BJ (cell line): ENCODE results near the gene GPX2. TPM values are rescaled to one million over a fixed set of nuclear protein-coding genes. Genes with fewer than 3 reads are reported as not detected.

Experiments used
- CTCF ChIA-PET: fragments of 350-600 bp; formaldehyde crosslinking; extraction: SDS; loops from one replicate; lab custom pipeline; 2021; ENCODE audit warnings: antibody characterized with exemption, inconsistent platforms; lab: Yijun Ruan, JAX
- POLR2A ChIA-PET: fragments of 300-600 bp; sonication (Branson Sonifier 250); formaldehyde crosslinking; extraction: SDS; loops from one replicate; lab custom pipeline; 2021; ENCODE audit warnings: antibody characterized with exemption; lab: Charles Lee
- DNase-seq: peaks from one replicate; pipeline ENCODE4 v3.0.0-alpha.2; 2011; ENCODE audit warnings: low read depth
- H3K27me3 ChIP-seq: 2 replicates; pipeline ENCODE4 v1.6.0; 2011; ENCODE audit warnings: low read length; ENCODE audit not compliant: control insufficient read depth, insufficient read depth
- H3K36me3 ChIP-seq: 2 replicates; pipeline ENCODE4 v1.5.1; 2011; ENCODE audit warnings: low read length; ENCODE audit not compliant: control insufficient read depth, insufficient read depth
- H3K4me3 ChIP-seq: 2 replicates; pipeline ENCODE4 v1.5.1; 2011; ENCODE audit warnings: low read depth, mild to moderate bottlenecking, control low read depth, low read length
- polyA minus RNA-seq: library from RNA; depleted of rRNA, polyadenylated mRNA; stranded (reverse); fragments of >200 nt; gene quantifications from 2 replicates; pipeline ENCODE4 v1.2.3, GENCODE V29; 2011; rRNA and poly(A)+ RNA removed
- polyA plus RNA-seq: library from polyadenylated mRNA; depleted of rRNA; stranded (reverse); fragments of >200 nt; gene quantifications from 2 replicates; pipeline ENCODE4 v1.2.3, GENCODE V29; 2011; rRNA removed
- TF ChIP-seq, protein P1 (sequence below): IDR thresholded peaks from 2 replicates; pipeline ENCODE4 v1.5.1; 2011; ENCODE audit warnings: low read depth, mild to moderate bottlenecking, control low read depth, inconsistent platforms, low read length, moderate library complexity; ENCODE audit not compliant: insufficient read depth

Gene GPX2
- 0.15 TPM in 1 of 2 replicates, not detected in the other for polyA plus RNA-seq
- polyA minus RNA-seq = 0.21 TPM in 1 of 2 replicates, not detected in the other

DNA sequence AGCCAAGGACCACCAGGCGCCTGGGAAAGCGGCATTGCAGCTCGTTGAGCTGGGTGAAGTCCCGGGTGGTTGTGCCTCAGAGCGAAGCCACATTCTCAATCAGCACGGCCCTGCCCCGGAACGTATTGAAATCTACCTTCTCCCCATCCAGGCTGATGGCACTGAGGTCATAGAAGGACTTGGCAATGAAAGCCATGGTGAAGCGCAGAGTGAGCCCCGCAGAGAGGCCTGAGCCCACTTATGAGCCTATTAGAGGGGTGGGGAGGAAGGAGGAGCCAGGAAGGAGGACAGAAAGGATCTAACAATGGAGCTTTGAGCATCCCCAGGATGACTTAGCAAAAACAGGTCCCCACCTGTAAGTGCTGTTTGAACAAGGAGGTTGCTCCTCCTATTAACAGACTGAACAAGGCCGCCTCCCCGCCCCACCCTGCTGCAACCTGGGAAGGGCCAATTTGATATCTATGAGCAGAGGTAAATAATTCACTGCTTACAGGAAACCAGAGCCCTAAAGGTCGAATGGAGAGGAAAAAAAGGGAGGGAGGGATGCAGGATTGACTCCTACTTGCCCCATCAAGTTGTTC lies at the start of gene GPX2:
TSS of gene GPX2 (minus strand) at position 215 of the 581 bp plus-strand sequence. CDS start at position 196, 19 bp downstream.
- POLR2A ChIA-PET = no interaction called here
- TF ChIP-seq, protein P1, sequence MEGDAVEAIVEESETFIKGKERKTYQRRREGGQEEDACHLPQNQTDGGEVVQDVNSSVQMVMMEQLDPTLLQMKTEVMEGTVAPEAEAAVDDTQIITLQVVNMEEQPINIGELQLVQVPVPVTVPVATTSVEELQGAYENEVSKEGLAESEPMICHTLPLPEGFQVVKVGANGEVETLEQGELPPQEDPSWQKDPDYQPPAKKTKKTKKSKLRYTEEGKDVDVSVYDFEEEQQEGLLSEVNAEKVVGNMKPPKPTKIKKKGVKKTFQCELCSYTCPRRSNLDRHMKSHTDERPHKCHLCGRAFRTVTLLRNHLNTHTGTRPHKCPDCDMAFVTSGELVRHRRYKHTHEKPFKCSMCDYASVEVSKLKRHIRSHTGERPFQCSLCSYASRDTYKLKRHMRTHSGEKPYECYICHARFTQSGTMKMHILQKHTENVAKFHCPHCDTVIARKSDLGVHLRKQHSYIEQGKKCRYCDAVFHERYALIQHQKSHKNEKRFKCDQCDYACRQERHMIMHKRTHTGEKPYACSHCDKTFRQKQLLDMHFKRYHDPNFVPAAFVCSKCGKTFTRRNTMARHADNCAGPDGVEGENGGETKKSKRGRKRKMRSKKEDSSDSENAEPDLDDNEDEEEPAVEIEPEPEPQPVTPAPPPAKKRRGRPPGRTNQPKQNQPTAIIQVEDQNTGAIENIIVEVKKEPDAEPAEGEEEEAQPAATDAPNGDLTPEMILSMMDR = no peak
- no peaks in the 10 kb centered on the region for H3K27me3 ChIP-seq
- H3K36me3 ChIP-seq = peaks cover 6% of the 10 kb centered on the region
- DNase-seq = no peak
- CTCF ChIA-PET = interaction anchor here (0.6 to 0.8 kb wide), 2 partner anchors 42 to 1562 kb away, joined by 3 to 5 read pairs; no protein-coding TSS in a partner anchor
- no peak within 1 kb of the TSS for H3K4me3 ChIP-seq

DNA sequence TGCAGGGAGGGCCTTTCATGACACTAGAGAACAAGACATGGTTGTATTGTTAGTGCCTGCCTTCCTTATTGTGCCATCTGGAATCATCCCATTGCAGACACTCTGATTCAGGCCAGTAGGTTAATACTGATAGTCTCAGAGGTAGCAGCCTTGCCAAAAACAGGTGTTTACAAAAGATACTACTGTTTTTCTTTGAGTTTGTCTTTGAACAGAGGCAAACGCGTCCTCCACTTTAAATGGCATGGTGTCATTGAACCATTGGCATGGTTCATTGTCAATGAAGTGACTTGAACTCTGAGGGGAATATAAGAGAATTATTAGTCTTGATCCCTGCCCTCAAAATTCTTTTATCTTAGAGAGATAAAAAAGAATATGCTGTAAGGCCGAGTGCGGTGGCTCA lies 48.4 kb upstream of the GPX2 start:
- Histone ChIP-seq H3K27me3 (no peaks in the 10 kb centered on the region), H3K36me3 (peaks cover 2% of the 10 kb centered on the region; the same call in 1 of the 2 replicates), H3K4me3 (no peak overlapping the region)
- DNase-seq = no peak
- TF ChIP-seq, protein P1 = no peak
- CTCF ChIA-PET = interaction anchor here (0.6 to 5.0 kb wide), 3 partner anchors 29 to 102 kb away, joined by 3 to 60 read pairs (median 4); no protein-coding TSS in a partner anchor
- POLR2A ChIA-PET = no interaction called here

DNA sequence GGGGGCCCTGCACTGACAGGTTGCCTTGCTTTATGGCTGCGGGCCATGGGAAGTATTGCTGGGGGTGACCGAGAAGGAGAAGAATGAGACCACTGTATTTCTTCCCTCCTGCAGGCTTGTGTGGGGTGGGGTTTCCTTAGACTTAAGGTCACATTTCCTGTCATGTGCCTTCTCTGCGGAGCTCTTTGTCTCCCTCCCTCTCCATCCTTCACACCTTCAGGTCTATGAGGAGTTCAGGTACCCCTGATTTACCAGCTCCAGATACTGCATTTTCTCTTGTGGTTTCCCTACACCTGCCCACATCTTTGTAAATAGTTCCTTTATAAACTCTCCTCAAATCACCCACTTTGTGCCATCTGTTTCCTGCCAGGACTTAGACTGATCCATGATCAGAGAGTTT lies 47.8 kb upstream of the GPX2 start:
- H3K36me3 ChIP-seq = peaks cover 2% of the 10 kb centered on the region; the same call in 1 of the 2 replicates
- ChIA-PET POLR2A (no interaction called here), CTCF (interaction anchor here (0.6 to 5.0 kb wide), 2 partner anchors 31 to 103 kb away, joined by 3 to 60 read pairs; no protein-coding TSS in a partner anchor)

DNA sequence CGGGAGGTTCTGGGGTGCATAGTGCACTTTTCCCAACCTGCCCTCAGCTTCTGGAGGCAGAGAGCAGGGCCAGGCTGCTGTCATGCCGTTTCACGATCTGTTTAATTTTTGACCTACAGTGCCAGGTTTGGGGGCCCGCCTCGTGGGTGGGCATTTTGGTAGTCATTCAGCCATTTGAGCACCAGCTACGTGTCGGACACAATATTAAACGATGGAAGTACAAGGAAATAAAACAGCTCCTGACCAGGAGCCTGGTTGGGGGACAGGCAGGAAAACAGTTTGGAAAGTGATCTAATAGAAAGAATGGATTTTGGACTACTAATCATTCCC lies 44.9 kb upstream of the GPX2 start:
- CTCF ChIA-PET = interaction anchor here (0.7 to 5.0 kb wide), 20 partner anchors 9 to 781 kb away, joined by 3 to 60 read pairs (median 4); no protein-coding TSS in a partner anchor
- TF ChIP-seq, protein P1 = no peak
- POLR2A ChIA-PET = interaction anchor here (0.5 kb wide), 1 partner anchor 288 kb away, joined by 7 read pairs; no protein-coding TSS in a partner anchor

More for the DNA sequence above, 47.8 kb upstream of the GPX2 start:
- no peaks in the 10 kb centered on the region for H3K27me3 ChIP-seq
- no peak overlapping the region for H3K4me3 ChIP-seq
- TF ChIP-seq, protein P1 = no peak
- no peak for DNase-seq

More for the DNA sequence above, 44.9 kb upstream of the GPX2 start:
- Histone ChIP-seq H3K4me3 (peak overlapping the region; percentile 67), H3K36me3 (peaks cover 2% of the 10 kb centered on the region; the same call in 1 of the 2 replicates), H3K27me3 (0 out of 2 replicates have a peak, but pooled peaks cover 3% of the 10 kb centered on the region)
- DNase-seq = no peak
